Endothelial cell of umbilical vein (primary cell): Measurements from ENCODE around the gene IL31RA. TPM values are rescaled to one million over a fixed set of nuclear protein-coding genes. Genes with fewer than 3 reads are reported as not detected.

ENCODE experiments used
- BruUV-seq: library from RNA; stranded (reverse); fragments of 400-500 nt; replicated peaks from 2 replicates; lab custom pipeline; 2021; lab: Mats Ljungman, UMichigan
- CTCF ChIA-PET: fragments of 300-600, 350-600 bp; sonication (Branson Sonifier 250); formaldehyde crosslinking; loops from one replicate; lab custom pipeline; 2021; ENCODE audit warnings: antibody characterized with exemption, inconsistent platforms; lab: Charles Lee
- POLR2A ChIA-PET: fragments of 300-600, 350-600 bp; sonication (Branson Sonifier 250); formaldehyde crosslinking; loops from one replicate; lab custom pipeline; 2021; ENCODE audit warnings: antibody characterized with exemption, inconsistent platforms; lab: Charles Lee
- DNase-seq: peaks from one replicate; pipeline ENCODE4 v3.0.0-alpha.2; 2011; ENCODE audit warnings: low read depth, low spot score
- FAIRE-seq: peaks from 2 replicates; lab custom pipeline; 2011; peaks lifted over from hg19 to GRCh38; lab: Jason Lieb, UNC
- H2AFZ ChIP-seq: 2 replicates; pipeline ENCODE4 v1.6.0; 2012; ENCODE audit warnings: low read depth, low read length, control low read depth, inconsistent platforms
- H3K27ac ChIP-seq: 2 replicates; pipeline ENCODE4 v1.5.1; 2011; ENCODE audit warnings: low read depth, mild to moderate bottlenecking, control low read depth, low read length, moderate library complexity; ENCODE audit not compliant: insufficient read depth
- H3K27me3 ChIP-seq, 2 experiments: 2 replicates each; pipeline versions ENCODE4 v1.6.0 to v1.6.1; 2011; ENCODE audit warnings: low read length in 2 of 2, mixed read lengths in 1 of 2; ENCODE audit not compliant: control insufficient read depth in 2 of 2, insufficient read depth in 2 of 2
- H3K36me3 ChIP-seq, 2 experiments: 2 replicates in 1 of 2; 3 replicates in 1 of 2; pipeline ENCODE4 v1.5.1; 2011; ENCODE audit warnings: low read length in 2 of 2, mild to moderate bottlenecking in 1 of 2, moderate library complexity in 1 of 2; ENCODE audit not compliant: control insufficient read depth in 2 of 2, insufficient read depth in 2 of 2; ENCODE audit errors: extremely low read depth in 1 of 2
- H3K4me1 ChIP-seq: 3 replicates; pipeline ENCODE4 v1.5.1; 2011; ENCODE audit warnings: mild to moderate bottlenecking, low read length; ENCODE audit not compliant: control insufficient read depth, insufficient read depth; ENCODE audit errors: extremely low read depth
- H3K4me2 ChIP-seq: 2 replicates; pipeline ENCODE4 v1.6.1; 2011; ENCODE audit warnings: low read length, control low read depth, mixed read lengths; ENCODE audit not compliant: insufficient read depth
- H3K4me3 ChIP-seq, 3 experiments: fragments of 200-600 bp in 1 of 3; sonication (generic), shearing (Covaris generic) in 1 of 3; replicated peaks in 1 of 3; 2 replicates each; pipeline ENCODE4 v1.5.1; 2011 to 2016; ENCODE audit warnings: control low read depth in 3 of 3, low read length in 3 of 3, mild to moderate bottlenecking in 2 of 3, inconsistent platforms in 1 of 3, low read depth in 1 of 3, moderate library complexity in 1 of 3; ENCODE audit not compliant: insufficient read depth in 1 of 3
- H3K79me2 ChIP-seq: 2 replicates; pipeline ENCODE4 v1.6.0; 2012; ENCODE audit warnings: low read length, inconsistent platforms; ENCODE audit not compliant: control insufficient read depth, insufficient read depth
- H3K9ac ChIP-seq: replicated peaks from 2 replicates; pipeline ENCODE3; 2011; ENCODE audit warnings: low read length, control low read depth; ENCODE audit not compliant: insufficient read depth; ENCODE audit errors: extremely low read depth
- H3K9me1 ChIP-seq: replicated peaks from 3 replicates; pipeline ENCODE4 v1.6.0; 2011; ENCODE audit warnings: mild to moderate bottlenecking, low read length; ENCODE audit not compliant: control insufficient read depth, insufficient read depth; ENCODE audit errors: extremely low read depth
- H3K9me3 ChIP-seq: replicated peaks from 2 replicates; pipeline ENCODE4 v1.5.1; 2012; ENCODE audit warnings: low read length, inconsistent platforms; ENCODE audit not compliant: control insufficient read depth, insufficient read depth
- H4K20me1 ChIP-seq: replicated peaks from 2 replicates; pipeline ENCODE3; 2011; ENCODE audit warnings: mild to moderate bottlenecking, low read length; ENCODE audit not compliant: control insufficient read depth, insufficient read depth; ENCODE audit errors: extremely low read depth
- CTCF ChIP-seq, 2 donors: IDR thresholded peaks; 1 replicate in 1 of 2; 2 replicates in 1 of 2; pipeline ENCODE4 v1.5.1; 2011; ENCODE audit warnings: low read length in 2 of 2, mild to moderate bottlenecking in 2 of 2, moderate library complexity in 2 of 2, control low read depth in 1 of 2, inconsistent platforms in 1 of 2, low read depth in 1 of 2; ENCODE audit not compliant: insufficient read depth in 1 of 2; ENCODE audit errors: extremely low read depth in 1 of 2
- EZH2 ChIP-seq: IDR thresholded peaks from 2 replicates; pipeline ENCODE4 v1.6.1; 2012; ENCODE audit warnings: borderline replicate concordance, low read depth, mild to moderate bottlenecking, moderate library complexity, low read length, inconsistent platforms; ENCODE audit not compliant: severe bottlenecking
- GATA2 ChIP-seq: IDR thresholded peaks from 2 replicates; pipeline ENCODE4 v1.7.0; 2011; ENCODE audit warnings: low read depth, mild to moderate bottlenecking, moderate library complexity, mixed read lengths, low read length; ENCODE audit not compliant: insufficient read length, insufficient read depth
- MAX ChIP-seq: IDR thresholded peaks from 2 replicates; pipeline ENCODE4 v1.6.1; 2011; ENCODE audit not compliant: insufficient read depth, insufficient read length
- POLR2AphosphoS5 ChIP-seq: IDR thresholded peaks from 2 replicates; pipeline ENCODE4 v1.6.1; 2012; ENCODE audit warnings: low read depth, mild to moderate bottlenecking, control low read depth, low read length, moderate library complexity; ENCODE audit not compliant: insufficient read depth
- dilution Hi-C: fragments of 300-500 bp; cut with MboI; formaldehyde crosslinking; loops from one replicate; pipeline ENCODE4 v1.15.0; 2019; ENCODE audit warnings: low sequenced_read_pairs; ENCODE audit not compliant: extremely low pct_ligation_motif_present
- intact Hi-C: fragments of 100-400 bp; cut with micrococcal nuclease; formaldehyde crosslinking; loops from one replicate; pipeline ENCODE4 v1.10.0; 2022
- polyA plus RNA-seq, 4 experiments: library from polyadenylated mRNA; depleted of rRNA in 3 of 4; stranded (reverse) in 3 of 4; unstranded in 1 of 4; fragments of >200 nt; gene quantifications; 2 replicates each; pipeline versions ENCODE4 v1.2.1 to v1.2.3, GENCODE V29; 2011 to 2012; ENCODE audit warnings: missing spikeins in 1 of 4
- total RNA-seq: library from RNA; stranded (reverse); gene quantifications from 2 replicates; pipeline ENCODE4 v1.2.3, GENCODE V29; 2021

Gene IL31RA
- total and polyA plus RNA-seq, 2 donors (not counting 3 experiments of a cell fraction or from before 2014, with no cell fraction given) = 0.14 to 0.75 TPM

GRCh38 chr5:55935371-55935770, 84.2 kb downstream of the IL31RA start:
- FAIRE-seq (no peak), DNase-seq (no peak)
- H3K27me3 ChIP-seq = no peaks in the 10 kb centered on the region
- no peaks in the 10 kb centered on the region for H4K20me1 ChIP-seq
- no peak overlapping the region for H2AFZ ChIP-seq
- no TSS peak for BruUV-seq
- H3K4me2 ChIP-seq = no peak overlapping the region
- ChIA-PET CTCF (interaction anchor here (0.7 to 5.2 kb wide), 12 partner anchors 19 to 1203 kb away, joined by 3 to 115 read pairs (median 7); no protein-coding TSS in a partner anchor), POLR2A (no interaction called here)
- TF ChIP-seq MAX (no peak), POLR2AphosphoS5 (no peak), GATA2 (no peak), EZH2 (no peak), CTCF (IDR thresholded peaks at IDR 0.05; ENCODE audit: extremely low read depth in 1 of 2, insufficient read depth in 1 of 2, low read depth in 1 of 2, low read length in 2 of 2) (no peak)
- no peaks in the 10 kb centered on the region for H3K9me3 ChIP-seq
- no peaks in the 10 kb centered on the region for H3K4me1 ChIP-seq
- H3K9me1 ChIP-seq = no peaks in the 10 kb centered on the region
- H3K79me2 ChIP-seq = no peaks in the 10 kb centered on the region
- no peak overlapping the region for H3K27ac ChIP-seq
- H3K9ac ChIP-seq = no peak overlapping the region
- H3K4me3 ChIP-seq = no peak overlapping the region
- intact Hi-C loops (loop anchor here (10.0 kb wide), 1 partner anchor 899 kb away; no protein-coding TSS in a partner anchor), dilution Hi-C loops (no loop called here)
- peaks cover 0 to 8% of the 10 kb centered on the region in 2 experiments for H3K36me3 ChIP-seq
